ENCODE results near the gene NAV2. TPM values are rescaled to one million over a fixed set of nuclear protein-coding genes. Genes with fewer than 3 reads are reported as not detected.

NAV2 gene
- total RNA-seq, 3 donors from 2014 or later, result 21.9 to 65.9 (median 30.9) TPM

DNA sequence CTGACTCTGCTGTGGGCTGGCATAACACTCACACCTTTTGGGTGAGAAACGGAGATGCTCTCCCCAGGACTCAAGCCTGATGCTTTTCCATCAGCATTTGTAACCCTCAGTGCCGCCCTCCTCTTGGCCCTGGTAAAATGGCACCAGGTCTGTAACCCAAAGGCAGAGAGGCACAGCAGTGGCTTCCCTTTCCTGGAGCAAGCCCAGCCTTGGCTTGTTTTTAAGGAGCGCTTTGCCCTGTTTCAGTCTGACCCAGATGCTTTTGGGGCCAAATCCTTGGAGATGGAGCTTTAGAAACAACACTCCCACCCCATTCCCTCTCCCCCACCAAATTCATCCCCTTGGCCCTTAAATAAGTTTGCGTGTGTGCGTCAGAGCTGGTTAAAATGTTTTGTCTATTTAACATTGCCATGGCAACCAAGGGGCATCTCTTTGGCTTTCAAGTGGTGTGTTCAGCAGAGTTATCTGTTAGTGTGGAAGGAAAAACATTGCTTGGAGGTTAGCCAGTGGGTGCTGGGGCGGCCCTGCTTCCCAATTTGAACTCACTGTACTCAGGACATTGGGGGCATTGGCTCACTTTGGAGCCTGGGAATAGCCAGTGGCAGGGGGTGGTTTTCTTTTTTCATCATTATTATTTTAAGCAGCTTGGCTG lies 134.1 kb downstream of the NAV2 start:
- H3K4me1 ChIP-seq (ENCODE audit: low read depth), result no peaks in the 10 kb centered on the region
- ATAC-seq, result no peak
- TF ChIP-seq, protein P1, sequence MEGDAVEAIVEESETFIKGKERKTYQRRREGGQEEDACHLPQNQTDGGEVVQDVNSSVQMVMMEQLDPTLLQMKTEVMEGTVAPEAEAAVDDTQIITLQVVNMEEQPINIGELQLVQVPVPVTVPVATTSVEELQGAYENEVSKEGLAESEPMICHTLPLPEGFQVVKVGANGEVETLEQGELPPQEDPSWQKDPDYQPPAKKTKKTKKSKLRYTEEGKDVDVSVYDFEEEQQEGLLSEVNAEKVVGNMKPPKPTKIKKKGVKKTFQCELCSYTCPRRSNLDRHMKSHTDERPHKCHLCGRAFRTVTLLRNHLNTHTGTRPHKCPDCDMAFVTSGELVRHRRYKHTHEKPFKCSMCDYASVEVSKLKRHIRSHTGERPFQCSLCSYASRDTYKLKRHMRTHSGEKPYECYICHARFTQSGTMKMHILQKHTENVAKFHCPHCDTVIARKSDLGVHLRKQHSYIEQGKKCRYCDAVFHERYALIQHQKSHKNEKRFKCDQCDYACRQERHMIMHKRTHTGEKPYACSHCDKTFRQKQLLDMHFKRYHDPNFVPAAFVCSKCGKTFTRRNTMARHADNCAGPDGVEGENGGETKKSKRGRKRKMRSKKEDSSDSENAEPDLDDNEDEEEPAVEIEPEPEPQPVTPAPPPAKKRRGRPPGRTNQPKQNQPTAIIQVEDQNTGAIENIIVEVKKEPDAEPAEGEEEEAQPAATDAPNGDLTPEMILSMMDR (IDR thresholded peaks at IDR 0.05), result no peak
- no peak overlapping the region for H3K4me3 ChIP-seq
- H3K9me3 ChIP-seq, result no peaks in the 10 kb centered on the region
- H3K36me3 ChIP-seq (ENCODE audit: low read depth), result no peaks in the 10 kb centered on the region
- intact Hi-C loops (cut with DNase I, micrococcal nuclease), result no loop called here
- DNase-seq, result no peak

DNA sequence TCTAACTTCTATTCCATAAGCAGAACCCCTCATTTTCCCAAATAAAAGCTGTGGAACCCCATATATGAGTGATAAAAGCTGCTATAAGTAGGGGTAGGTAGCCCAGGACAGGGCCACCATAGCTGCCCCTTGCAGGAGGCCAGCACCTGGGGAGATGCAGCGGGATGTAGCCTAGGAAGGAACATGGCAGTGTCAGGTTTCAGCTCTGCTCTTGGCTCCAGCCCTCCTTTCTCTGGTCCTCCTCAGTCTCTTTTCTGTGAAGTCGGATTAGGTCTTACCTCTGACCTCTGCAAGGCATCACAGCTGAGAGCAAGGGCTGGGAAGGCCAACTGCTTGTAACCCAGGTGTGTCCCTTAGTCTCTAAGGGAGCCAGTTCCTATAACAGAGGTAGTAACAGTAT lies 135.6 kb downstream of the NAV2 start:
- Histone ChIP-seq H3K36me3 (ENCODE audit: low read depth) (no peaks in the 10 kb centered on the region), H3K4me3 (no peak overlapping the region), H3K9me3 (no peaks in the 10 kb centered on the region), H3K4me1 (ENCODE audit: low read depth) (no peaks in the 10 kb centered on the region)
- intact Hi-C loops (cut with DNase I, micrococcal nuclease), result no loop called here
- TF ChIP-seq, protein P1 (IDR thresholded peaks at IDR 0.05), result no peak
- DNase-seq (no peak), ATAC-seq (no peak)

DNA sequence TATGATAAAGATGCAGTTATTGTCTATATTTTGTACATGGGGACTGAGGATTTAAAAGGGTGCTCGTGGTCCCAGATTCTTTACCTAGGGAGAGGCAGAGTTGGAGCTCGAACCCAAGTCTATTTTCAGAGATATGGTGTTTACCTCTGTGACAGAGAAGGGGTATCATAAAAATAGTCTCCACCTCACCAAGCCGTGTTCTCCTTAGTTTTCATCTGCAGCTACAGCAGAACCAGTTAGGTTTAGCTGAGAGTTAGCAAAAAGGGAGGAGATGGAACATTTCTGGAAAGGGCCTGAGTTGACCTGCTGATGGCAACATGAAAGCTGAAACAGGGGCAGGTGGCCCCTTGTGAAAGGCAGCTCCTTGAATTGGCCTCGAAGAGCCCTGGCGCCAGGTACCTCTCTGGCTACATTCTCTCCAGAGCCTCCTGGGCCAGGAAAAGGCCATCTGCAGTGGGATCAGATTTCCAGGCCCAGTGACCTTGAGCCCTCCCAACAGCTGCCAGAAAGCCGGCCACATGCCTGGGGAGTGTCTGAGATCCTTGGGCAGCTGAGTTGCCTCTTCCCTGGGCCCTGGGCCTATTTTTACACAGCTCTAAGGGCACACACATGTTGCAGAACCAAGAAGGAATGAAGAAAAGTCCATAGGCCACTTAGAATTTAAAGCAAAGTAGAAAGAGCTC lies 136.6 kb downstream of the NAV2 start:
- DNase-seq, result no peak
- Histone ChIP-seq H3K4me3 (no peak overlapping the region), H3K9me3 (no peaks in the 10 kb centered on the region), H3K4me1 (ENCODE audit: low read depth) (no peaks in the 10 kb centered on the region), H3K36me3 (ENCODE audit: low read depth) (no peaks in the 10 kb centered on the region)
- intact Hi-C loops (cut with DNase I, micrococcal nuclease), result no loop called here
- TF ChIP-seq, protein P1 (IDR thresholded peaks at IDR 0.05), result no peak
- no peak for ATAC-seq

DNA sequence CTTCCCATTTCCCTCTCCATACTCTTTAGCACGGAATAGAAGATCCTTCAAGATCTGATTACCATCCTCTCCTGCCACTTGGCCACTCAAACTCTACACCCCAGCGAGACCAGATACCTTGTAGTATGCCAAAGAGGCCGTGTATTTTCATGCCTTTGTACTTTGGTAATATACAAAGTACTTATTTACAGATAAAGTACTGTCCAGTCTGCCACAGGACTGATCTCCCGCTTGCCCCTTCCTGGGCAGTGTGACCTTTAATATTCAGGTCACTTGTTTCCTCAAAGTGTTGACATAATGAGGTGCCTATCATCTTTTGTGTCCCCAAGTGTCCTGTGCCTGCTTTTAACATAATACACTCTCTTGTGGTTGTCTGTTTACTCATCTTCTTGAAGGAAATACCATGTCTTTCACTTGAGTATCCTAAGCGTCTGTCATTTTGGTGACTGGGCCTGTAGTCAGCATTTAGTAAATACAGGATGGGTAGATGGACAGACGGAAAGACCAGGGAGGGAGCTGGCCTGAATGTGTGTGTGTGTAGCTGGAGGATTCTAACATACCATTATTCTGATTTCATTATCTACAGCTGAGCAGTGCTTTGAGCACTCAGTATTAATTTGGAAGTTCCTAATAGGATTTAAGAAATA lies 137.4 kb downstream of the NAV2 start:
- intact Hi-C loops (cut with DNase I, micrococcal nuclease), result no loop called here
- Histone ChIP-seq H3K4me1 (ENCODE audit: low read depth) (no peaks in the 10 kb centered on the region), H3K9me3 (no peaks in the 10 kb centered on the region), H3K36me3 (ENCODE audit: low read depth) (no peaks in the 10 kb centered on the region), H3K4me3 (no peak overlapping the region)
- TF ChIP-seq, protein P1 (IDR thresholded peaks at IDR 0.05), result no peak
- DNase-seq (no peak), ATAC-seq (no peak)

DNA sequence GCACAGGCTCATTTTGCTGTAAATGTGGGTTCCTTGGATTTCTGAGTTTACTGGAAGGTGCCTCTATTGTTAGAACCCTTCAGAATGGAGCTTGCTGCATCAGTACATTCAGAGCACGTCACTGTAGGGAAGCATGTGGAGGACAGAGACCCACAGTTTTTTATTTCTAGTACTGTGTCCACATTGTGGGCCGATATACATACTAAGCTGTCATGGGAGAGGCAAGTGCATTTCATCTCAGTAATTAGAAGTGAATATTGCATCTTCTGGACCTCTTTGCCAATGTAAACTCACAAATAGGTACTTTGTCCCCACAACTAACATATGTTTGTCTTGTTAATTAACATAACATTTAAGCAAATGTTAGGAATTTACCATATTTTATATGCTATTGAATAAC lies 139.7 kb downstream of the NAV2 start:
- TF ChIP-seq, protein P1 (IDR thresholded peaks at IDR 0.05), result no peak
- Histone ChIP-seq H3K4me1 (ENCODE audit: low read depth) (no peaks in the 10 kb centered on the region), H3K9me3 (no peaks in the 10 kb centered on the region), H3K36me3 (ENCODE audit: low read depth) (no peaks in the 10 kb centered on the region), H3K4me3 (no peak overlapping the region)
- DNase-seq (no peak), ATAC-seq (no peak)
- intact Hi-C loops (cut with DNase I, micrococcal nuclease), result no loop called here

Measured in mucosa of descending colon (tissue), 3 donors.